Stimulated activated CD4-positive, alpha-beta T cell treated with anti-CD3 and anti-CD28 coated beads, TNF-alpha, amount 100 ng/mL, for 24 hours (primary cell): ENCODE data around the gene RAVER1.
A peak's percentile ranks its signal among the peaks of the same experiment; 100 is the strongest.
"Not testable (repeated sequence)": the region's sequence is repeated elsewhere in the genome, so short reads cannot be mapped to it uniquely, and the experiment has no call there.

Source experiments
- DNase-seq, 3 experiments: peaks; one replicate each; pipeline ENCODE4 v3.0.0-alpha.2; 2020; ENCODE audit warnings: low read depth in 3 of 3

RAVER1 gene

GRCh38 chr19:10290357-10290875, 42.9 kb downstream of the RAVER1 start:
- DNase-seq, result no peak

GRCh38 chr19:10289836-10290356, 43.4 kb downstream of the RAVER1 start, which contains the start of gene ICAM5:
Gene ICAM5 (plus strand): TSS chr19:10289952. CDS start chr19:10290044, 92 bp downstream.
- no peak for DNase-seq

GRCh38 chr19:10289167-10289835, 44.0 kb downstream of the RAVER1 start:
- peak in 2 of 3 experiments; percentile 36 to 69 for DNase-seq

GRCh38 chr19:10288662-10289166, 44.6 kb downstream of the RAVER1 start:
- DNase-seq, result no peak

GRCh38 chr19:10286803-10287737, 46.3 kb downstream of the RAVER1 start, which contains the start of gene ICAM4:
Gene ICAM4 (plus strand): TSS chr19:10286955. CDS start chr19:10287013, 58 bp downstream.
- DNase-seq, result no peak

GRCh38 chr19:10285393-10285792, 47.9 kb downstream of the RAVER1 start:
- DNase-seq, result no peak

GRCh38 chr19:10284960-10285278, 48.4 kb downstream of the RAVER1 start:
- no peak for DNase-seq

GRCh38 chr19:10284065-10284959, 49.0 kb downstream of the RAVER1 start:
- DNase-seq, result no peak

- no peak for DNase-seq
Measured at GRCh38 chr19:10283301-10284064, 49.8 kb downstream of the RAVER1 start.

GRCh38 chr19:10282043-10282442, 51.3 kb downstream of the RAVER1 start:
- not testable (repeated sequence) for DNase-seq

GRCh38 chr19:10279737-10280442, 53.4 kb downstream of the RAVER1 start:
- no peak for DNase-seq

- no peak for DNase-seq
Measured at GRCh38 chr19:10278935-10279334, 54.4 kb downstream of the RAVER1 start.

GRCh38 chr19:10277795-10278589, 55.3 kb downstream of the RAVER1 start:
- no peak for DNase-seq

GRCh38 chr19:10274589-10274988, 58.7 kb downstream of the RAVER1 start:
- DNase-seq, result no peak

GRCh38 chr19:10271543-10272086, 61.7 kb downstream of the RAVER1 start:
- no peak for DNase-seq

- DNase-seq, result peak in 2 of 3 experiments; percentile 43 to 76
Measured at GRCh38 chr19:10270616-10271394, 62.5 kb downstream of the RAVER1 start, which contains the start of gene ICAM1. Gene ICAM1 (plus strand): TSS chr19:10271120. CDS start chr19:10271160, 40 bp downstream.

- peak in 2 of 3 experiments; percentile 30 to 81 for DNase-seq
Measured at GRCh38 chr19:10270180-10270615, 63.1 kb downstream of the RAVER1 start.
